B cell (primary cell): ENCODE data around the gene OBP2B. TPM values are rescaled to one million over a fixed set of nuclear protein-coding genes. Genes with fewer than 3 reads are reported as not detected.

Source experiments
- ATAC-seq: fragments of 200-7000 bp; cut with Tn5 transposase; one replicate; pipeline ENCODE4 v1.10.0; 2021; ENCODE audit warnings: low read depth, mild to moderate bottlenecking, moderate number of reproducible peaks, moderate library complexity
- CTCF ChIA-PET: fragments of 350-600 bp; sonication (Branson Sonifier 250); formaldehyde crosslinking; loops from one replicate; lab custom pipeline; 2021; ENCODE audit warnings: antibody characterized with exemption, inconsistent platforms; lab: Charles Lee
- POLR2A ChIA-PET: fragments of 350-600 bp; sonication (Branson Sonifier 250); formaldehyde crosslinking; loops from one replicate; lab custom pipeline; 2021; ENCODE audit warnings: antibody characterized with exemption; lab: Charles Lee
- DNase-seq: peaks from one replicate; pipeline ENCODE4 v3.0.0; 2013
- H2AFZ ChIP-seq: 2 replicates; pipeline ENCODE4 v1.6.1; 2012; ENCODE audit warnings: mild to moderate bottlenecking, low read depth, low read length; ENCODE audit not compliant: insufficient read depth, poor library complexity, severe bottlenecking
- H3K27ac ChIP-seq, 2 donors: 1 replicate in 1 of 2; 2 replicates in 1 of 2; pipeline ENCODE4 v1.5.1; 2012 to 2013; ENCODE audit warnings: low read length in 2 of 2, mild to moderate bottlenecking in 2 of 2, moderate library complexity in 1 of 2
- H3K27me3 ChIP-seq, 4 experiments: fragments of 200-600 bp in 1 of 4; sonication (generic) in 1 of 4; replicated peaks in 1 of 4; 1 replicate in 2 of 4; 2 replicates in 2 of 4; pipeline versions ENCODE4 v1.6.1 to v1.7.0; 2013 to 2016; ENCODE audit warnings: low read length in 3 of 4, mild to moderate bottlenecking in 2 of 4, mixed read lengths in 1 of 4, moderate library complexity in 1 of 4; ENCODE audit not compliant: insufficient read depth in 4 of 4, control insufficient read depth in 3 of 4; ENCODE audit errors: control extremely low read depth in 1 of 4
- H3K36me3 ChIP-seq, 2 experiments: replicated peaks in 1 of 2; 1 replicate in 1 of 2; 2 replicates in 1 of 2; pipeline versions ENCODE4 v1.6.1 to v1.7.1; 2013; ENCODE audit warnings: low read length in 1 of 2; ENCODE audit not compliant: insufficient read depth in 2 of 2, control insufficient read depth in 1 of 2; ENCODE audit errors: control extremely low read depth in 1 of 2, extremely low read depth in 1 of 2
- H3K4me1 ChIP-seq, 2 donors: fragments of 200-600 bp in 1 of 2; sonication (generic) in 1 of 2; 1 replicate in 1 of 2; 2 replicates in 1 of 2; pipeline versions ENCODE4 v1.5.1 to v1.6.1; 2013 to 2017; ENCODE audit warnings: low read length in 2 of 2; ENCODE audit not compliant: control insufficient read depth in 2 of 2, insufficient read depth in 2 of 2
- H3K4me2 ChIP-seq: replicated peaks from 2 replicates; pipeline ENCODE3; 2012; ENCODE audit warnings: mild to moderate bottlenecking, low read depth, low read length; ENCODE audit not compliant: poor library complexity, severe bottlenecking
- H3K4me3 ChIP-seq, 5 experiments: fragments of 200-600 bp in 1 of 5; sonication (generic) in 1 of 5; 1 replicate in 3 of 5; 2 replicates in 2 of 5; pipeline versions ENCODE4 v1.5.1 to v1.7.0; 2011 to 2016; ENCODE audit warnings: low read length in 4 of 5, mild to moderate bottlenecking in 4 of 5, low read depth in 2 of 5, control low read depth in 1 of 5, moderate library complexity in 1 of 5; ENCODE audit not compliant: insufficient read depth in 1 of 5; ENCODE audit errors: control extremely low read depth in 1 of 5, extremely low read depth in 1 of 5
- H3K79me2 ChIP-seq: fragments of 200-600 bp; sonication (generic); one replicate; pipeline ENCODE4 v1.6.0; 2016; ENCODE audit warnings: low read length; ENCODE audit not compliant: control insufficient read depth, insufficient read depth
- H3K9ac ChIP-seq: fragments of 200-600 bp; sonication (generic); 2 replicates; pipeline ENCODE4 v1.6.1; 2017; ENCODE audit warnings: mild to moderate bottlenecking, low read length, moderate library complexity
- H3K9me3 ChIP-seq, 3 donors: one replicate each; pipeline versions ENCODE4 v1.6.1 to v1.7.1; 2013; ENCODE audit warnings: low read length in 2 of 3; ENCODE audit not compliant: control insufficient read depth in 2 of 3, insufficient read depth in 1 of 3; ENCODE audit errors: control extremely low read depth in 1 of 3
- H4K20me1 ChIP-seq: 2 replicates; pipeline ENCODE4 v1.6.0; 2012; ENCODE audit warnings: mild to moderate bottlenecking, low read length; ENCODE audit not compliant: insufficient read depth, control insufficient read depth, poor library complexity, severe bottlenecking
- H3K27ac Mint-ChIP-seq: one replicate; pipeline ENCODE4 v1.8.0; 2021; ENCODE audit warnings: mixed read lengths
- H3K27me3 Mint-ChIP-seq: one replicate; pipeline ENCODE4 v1.8.0; 2021; ENCODE audit warnings: mixed read lengths
- H3K4me1 Mint-ChIP-seq: one replicate; pipeline ENCODE4 v1.8.0; 2021; ENCODE audit warnings: mixed read lengths
- H3K4me3 Mint-ChIP-seq: one replicate; pipeline ENCODE4 v1.8.0; 2021; ENCODE audit warnings: mixed read lengths
- H3K9me3 Mint-ChIP-seq: one replicate; pipeline ENCODE4 v1.8.0; 2022; ENCODE audit warnings: mixed read lengths; ENCODE audit not compliant: insufficient read depth
- CTCF ChIP-seq: fragments of 200-600 bp; IDR thresholded peaks from one replicate; pipeline ENCODE4 v1.8.0; 2022; ENCODE audit warnings: antibody characterized with exemption, mild to moderate bottlenecking
- EZH2 ChIP-seq: IDR thresholded peaks from 2 replicates; pipeline ENCODE4 v1.6.1; 2012; ENCODE audit warnings: borderline replicate concordance, low read depth, mild to moderate bottlenecking, moderate library complexity, low read length; ENCODE audit not compliant: insufficient read depth, poor library complexity, severe bottlenecking
- WGBS: methylation state at CpG from one replicate; pipeline ENCODE4 v1.1.5; 2013; ENCODE audit warnings: missing lambda C conversion rate; ENCODE audit not compliant: insufficient coverage; 5-methylcytosine and 5-hydroxymethylcytosine counted together
- intact Hi-C: fragments of 100-400 bp; cut with micrococcal nuclease; formaldehyde crosslinking; loops from one replicate; pipeline ENCODE4 v1.10.0; 2022
- polyA plus RNA-seq: library from polyadenylated mRNA; depleted of rRNA; stranded (reverse); fragments of >200 nt; gene quantifications from 2 replicates; pipeline ENCODE4 v1.2.3, GENCODE V29; 2012
- total RNA-seq, 2 donors: library from RNA; stranded (reverse); fragments of 120-200 nt in 1 of 2; gene quantifications; 1 replicate in 1 of 2; 2 replicates in 1 of 2; pipeline versions ENCODE4 v1.2.3 to v1.2.4, GENCODE V29; 2013 to 2022

Gene OBP2B
- total and polyA plus RNA-seq, 2 donors (not counting 1 experiment from before 2014, with no cell fraction given) = not detected

- Histone ChIP-seq H3K9me3 (peaks cover 0 to 3% (median 0%) of the 10 kb centered on the region in 3 donors), H3K9ac (no peak overlapping the region), H3K27ac (no peak overlapping the region), H3K4me1 (peaks cover 24 to 34% of the 10 kb centered on the region in 2 donors), H3K36me3 (peaks cover 0 to 3% of the 10 kb centered on the region in 2 experiments), H4K20me1 (peaks cover 5% of the 10 kb centered on the region), H3K27me3 (peaks cover 0 to 14% (median 4%) of the 10 kb centered on the region in 4 experiments), H3K4me2 (no peak overlapping the region), H3K4me3 (no peak overlapping the region), H3K79me2 (peaks cover 7% of the 10 kb centered on the region), H2AFZ (no peak overlapping the region)
- Mint-ChIP-seq H3K4me1 (peaks cover 25% of the 10 kb centered on the region), H3K4me3 (no peak overlapping the region), H3K27ac (no peak overlapping the region), H3K27me3 (peaks cover 15% of the 10 kb centered on the region), H3K9me3 (no peaks in the 10 kb centered on the region)
- DNase-seq (no peak), ATAC-seq (no peak)
- ChIA-PET POLR2A (no interaction called here), CTCF (interaction anchor here (1.1 to 2.7 kb wide), 3 partner anchors 9 to 14 kb away, joined by 3 to 10 read pairs (median 3); no protein-coding TSS in a partner anchor)
- WGBS = 93% methylated on average over 15 of the region's 17 CpGs
- TF ChIP-seq EZH2 (no peak), CTCF (no peak)
- intact Hi-C loops = no loop called here
Observed at GRCh38 chr9:133166392-133166791, 42.7 kb downstream of the OBP2B start.

GRCh38 chr9:133165452-133165730, 43.7 kb downstream of the OBP2B start:
- Mint-ChIP-seq H3K27ac (no peak overlapping the region), H3K4me1 (peaks cover 26% of the 10 kb centered on the region), H3K27me3 (peaks cover 15% of the 10 kb centered on the region), H3K9me3 (no peaks in the 10 kb centered on the region), H3K4me3 (no peak overlapping the region)
- Histone ChIP-seq H4K20me1 (peaks cover 7% of the 10 kb centered on the region), H3K4me1 (peaks cover 19 to 31% of the 10 kb centered on the region in 2 donors), H3K27me3 (peaks cover 0 to 8% (median 2%) of the 10 kb centered on the region in 4 experiments), H2AFZ (no peak overlapping the region), H3K27ac (no peak overlapping the region), H3K4me2 (no peak overlapping the region), H3K36me3 (peaks cover 0 to 3% of the 10 kb centered on the region in 2 experiments), H3K4me3 (no peak overlapping the region), H3K79me2 (peaks cover 7% of the 10 kb centered on the region), H3K9me3 (peaks cover 0 to under 1% (median 0%) of the 10 kb centered on the region in 3 donors), H3K9ac (no peak overlapping the region)
- ChIA-PET CTCF (interaction anchor here (1.4 kb wide), 1 partner anchor 10 kb away, joined by 3 read pairs; no protein-coding TSS in a partner anchor), POLR2A (no interaction called here)
- no CpG with 5 or more reads among the region's 2 CpGs for whole genome bisulfite sequencing
- no peak for ATAC-seq
- TF ChIP-seq EZH2 = no peak
- TF ChIP-seq CTCF = no peak
- DNase-seq = no peak
- intact Hi-C loops = no loop called here
